Heart right ventricle (tissue), 16 donors: ENCODE results near the gene TMPRSS6. TPM values are rescaled to one million over a fixed set of nuclear protein-coding genes. Genes with fewer than 3 reads are reported as not detected.

Experiments used
- ATAC-seq, 8 donors: fragments of 200-7000 bp; cut with Tn5 transposase; one replicate each; pipeline ENCODE4 v1.9.1; 2020; ENCODE audit warnings: mild to moderate bottlenecking in 8 of 8, moderate library complexity in 8 of 8, moderate number of reproducible peaks in 1 of 8
- DNase-seq, 2 donors: peaks; one replicate each; pipeline ENCODE4 v3.0.0-alpha.2; 2020
- H3K27ac ChIP-seq, 10 donors: fragments of 200-600 bp; sonication (generic) in 2 of 10; one replicate each; pipeline versions ENCODE4 v1.5.0 to v1.8.0; 2020 to 2022; ENCODE audit warnings: mild to moderate bottlenecking in 3 of 10
- H3K27me3 ChIP-seq, 7 donors: fragments of 200-600 bp; one replicate each; pipeline ENCODE4 v1.8.0; 2021 to 2022; ENCODE audit warnings: mild to moderate bottlenecking in 2 of 7
- H3K36me3 ChIP-seq, 9 donors: fragments of 200-600 bp; sonication (generic) in 1 of 9; one replicate each; pipeline versions ENCODE4 v1.5.0 to v1.8.0; 2020 to 2022; ENCODE audit warnings: mild to moderate bottlenecking in 2 of 9
- H3K4me1 ChIP-seq, 9 donors: fragments of 200-600 bp; sonication (generic) in 1 of 9; one replicate each; pipeline versions ENCODE4 v1.5.0 to v1.8.0; 2020 to 2022; ENCODE audit warnings: mild to moderate bottlenecking in 4 of 9
- H3K4me3 ChIP-seq, 10 donors: fragments of 200-600 bp; sonication (generic) in 2 of 10; one replicate each; pipeline versions ENCODE4 v1.5.0 to v1.8.0; 2020 to 2022; ENCODE audit warnings: mild to moderate bottlenecking in 7 of 10, moderate library complexity in 2 of 10
- H3K9me3 ChIP-seq, 11 donors: fragments of 200-600 bp in 10 of 11; sonication (generic) in 2 of 11; one replicate each; pipeline versions ENCODE4 v1.5.0 to v1.8.0; 2013 to 2022; ENCODE audit warnings: mild to moderate bottlenecking in 2 of 11, control low read depth in 1 of 11, moderate library complexity in 1 of 11
- CTCF ChIP-seq, 9 donors: fragments of 200-600 bp; sonication (generic) in 2 of 9; IDR thresholded peaks; one replicate each; pipeline versions ENCODE4 v1.5.0 to v1.8.0; 2021 to 2022; ENCODE audit warnings: antibody characterized with exemption in 9 of 9, mild to moderate bottlenecking in 5 of 9, moderate library complexity in 1 of 9
- WGBS, 2 donors: extraction: QIAGEN DNeasy Blood & Tissue Kit; methylation state at CpG; one replicate each; pipeline ENCODE4 v1.1.7; 2013; ENCODE audit warnings: inconsistent platforms in 1 of 2; 5-methylcytosine and 5-hydroxymethylcytosine counted together
- intact Hi-C, 10 donors: fragments of 100-400 bp; cut with DNase I; formaldehyde crosslinking; loops; one replicate each; pipeline versions ENCODE4 v1.11.1 to v1.14.2; 2022
- polyA plus RNA-seq, 2 donors: library from polyadenylated mRNA; stranded (reverse); fragments of 200-250 nt; gene quantifications; one replicate each; pipeline ENCODE4 v1.2.3, GENCODE V29; 2013
- total RNA-seq, 10 donors: library from RNA; stranded (reverse); fragmentation: NEBNext Ultra II Directional in 3 of 10; extraction: Animal tissue kit (Norgen Biotek cat#: 25700) in 3 of 10; gene quantifications; one replicate each; pipeline versions ENCODE4 v1.2.1 to v1.2.4, GENCODE V29; 2021 to 2023
- donor health status: Arrhythmogenic right ventricular cardiomyopathy.
- donor health status: ischemic (EF 13 %, LVEDD 7.1; RV severe dilation, severe dysfunction).
- donor health status: healthy with polysubstance abuse.
- donor health status: DM: no; HTN: yes; CAD: no.
- donor health status: DM: no; HTN: no; CAD: no.
- donor health status: ischemic (EF 25% LVEDD 6.9; RV normal size, moderate dysfunction).
- donor health status: ischemic (EF 25% LVEDD 5.7; RV mildly dilated, moderate dysfunction).
- donor health status: healthy.
- donor health status: DM: yes; HTN: yes; CAD: no.
- donor health status: Ischemic cardiomyopathy.
- donor health status: ischemic (EF 35%, LVEDD 5.7; RV mildly dilated, moderate dysfunction).
- donor health status: nonischemic (EF 11% LVEDD 7.7; RV severe dilation, severe dysfunction).
- donor health status: DM: yes; HTN: yes; CAD: no.
- donor health status: PGD.
- donor health status: ischemic (EF 29% LVEDD 5.4; RV normal size, mild dysfunction).
- donor health status: nonischemic (EF 23%, LVEDD 6.1; RV moderate dilation, normal function).

The TMPRSS6 gene
- total and polyA plus RNA-seq, 12 donors = not detected

- H3K4me1 ChIP-seq = no peaks in the 10 kb centered on the region
- no peak overlapping the region for H3K4me3 ChIP-seq
- DNase-seq (no peak), ATAC-seq (no peak)
- H3K27me3 ChIP-seq = peaks cover 0 to 71% (median 47%) of the 10 kb centered on the region in 7 donors
- no peak for TF ChIP-seq CTCF (IDR thresholded peaks at IDR 0.05)
- intact Hi-C loops = no loop called here
- WGBS, 2 donors = 49 to 54% methylated on average over 9 of the region's 9 CpGs
- H3K36me3 ChIP-seq = no peaks in the 10 kb centered on the region
- H3K9me3 ChIP-seq = no peaks in the 10 kb centered on the region
- H3K27ac ChIP-seq = no peak overlapping the region
These were observed 38.8 kb downstream of the TMPRSS6 start for GRCh38 chr22:37070744-37071143.

GRCh38 chr22:37070334-37070733, 39.2 kb downstream of the TMPRSS6 start:
- WGBS, 2 donors = 70% methylated on average over 8 of the region's 8 CpGs
- no peak overlapping the region for H3K27ac ChIP-seq
- intact Hi-C loops = no loop called here
- TF ChIP-seq CTCF (IDR thresholded peaks at IDR 0.05) = no peak
- H3K27me3 ChIP-seq = peaks cover 0 to 69% (median 44%) of the 10 kb centered on the region in 7 donors
- DNase-seq (no peak), ATAC-seq (no peak)
- H3K9me3 ChIP-seq = no peaks in the 10 kb centered on the region
- H3K36me3 ChIP-seq = no peaks in the 10 kb centered on the region
- no peaks in the 10 kb centered on the region for H3K4me1 ChIP-seq
- H3K4me3 ChIP-seq = no peak overlapping the region

GRCh38 chr22:37069719-37070118, 39.8 kb downstream of the TMPRSS6 start:
- H3K27ac ChIP-seq = no peak overlapping the region
- intact Hi-C loops = loop anchor here in 1 of 10 donors (10.0 kb wide), 1 partner anchor 395 kb away; no protein-coding TSS in a partner anchor
- TF ChIP-seq CTCF (IDR thresholded peaks at IDR 0.05) = no peak
- H3K4me1 ChIP-seq = no peaks in the 10 kb centered on the region
- H3K36me3 ChIP-seq = no peaks in the 10 kb centered on the region
- DNase-seq (no peak), ATAC-seq (no peak)
- 70 to 79% methylated on average over 9 of the region's 9 CpGs for WGBS, 2 donors
- peaks cover 0 to 69% (median 41%) of the 10 kb centered on the region in 7 donors for H3K27me3 ChIP-seq
- no peaks in the 10 kb centered on the region for H3K9me3 ChIP-seq
- no peak overlapping the region for H3K4me3 ChIP-seq

- 22 to 28% methylated on average over 9 to 11 of the region's 11 CpGs for WGBS, 2 donors
- Histone ChIP-seq H3K27me3 (peaks cover 0 to 68% (median 41%) of the 10 kb centered on the region in 7 donors), H3K4me1 (no peaks in the 10 kb centered on the region), H3K4me3 (no peak overlapping the region), H3K27ac (no peak overlapping the region), H3K36me3 (no peaks in the 10 kb centered on the region), H3K9me3 (no peaks in the 10 kb centered on the region)
- DNase-seq = no peak
- intact Hi-C loops = loop anchor here in 1 of 10 donors (10.0 kb wide), 1 partner anchor 395 kb away; no protein-coding TSS in a partner anchor
- ATAC-seq = no peak
- TF ChIP-seq CTCF (IDR thresholded peaks at IDR 0.05) = no peak
These were observed 40.2 kb downstream of the TMPRSS6 start for GRCh38 chr22:37069319-37069718.
